ENCODE results near the gene WDR4.
"Not testable (repeated sequence)": the region's sequence is repeated elsewhere in the genome, so short reads cannot be mapped to it uniquely, and the experiment has no call there.

The WDR4 gene

DNA sequence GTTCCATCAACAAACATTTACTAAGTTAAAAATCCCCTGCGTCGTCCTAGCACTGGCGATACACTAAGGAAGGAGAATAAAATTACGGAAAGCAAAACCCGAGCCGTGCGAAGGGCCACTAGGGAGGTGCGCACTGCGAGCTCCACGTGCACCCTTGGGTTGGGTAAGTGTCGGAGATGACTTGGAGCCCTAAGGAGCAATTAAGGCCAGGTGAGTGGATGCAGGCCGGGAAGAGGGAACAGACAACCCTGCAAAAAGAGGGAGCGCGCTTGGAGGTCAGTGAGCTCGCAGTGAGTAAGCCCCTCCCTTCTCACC is 704 bp downstream of the WDR4 start:
- no peak for DNase-seq (ENCODE audit: low spot score)

DNA sequence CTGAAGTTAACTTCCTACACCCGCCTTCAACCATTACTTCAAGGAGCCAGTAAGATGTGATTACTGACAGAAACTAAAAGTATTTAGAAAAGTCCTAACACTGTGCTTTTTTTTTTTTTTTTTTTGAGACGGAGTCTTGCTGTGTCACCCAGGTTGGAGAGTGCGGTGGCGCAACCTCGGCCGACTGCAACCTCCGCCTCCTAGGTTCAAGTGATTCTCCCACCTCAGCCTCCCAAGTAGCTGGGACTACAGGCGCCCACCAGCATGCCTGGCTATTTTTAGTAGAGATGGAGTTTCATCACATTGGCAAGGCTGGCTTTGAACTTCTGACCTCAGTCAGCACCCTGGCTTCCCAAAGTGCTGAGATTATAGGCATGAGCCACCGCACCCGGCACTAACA is 3.5 kb downstream of the WDR4 start:
- not testable (repeated sequence) for DNase-seq (ENCODE audit: low spot score)

DNA sequence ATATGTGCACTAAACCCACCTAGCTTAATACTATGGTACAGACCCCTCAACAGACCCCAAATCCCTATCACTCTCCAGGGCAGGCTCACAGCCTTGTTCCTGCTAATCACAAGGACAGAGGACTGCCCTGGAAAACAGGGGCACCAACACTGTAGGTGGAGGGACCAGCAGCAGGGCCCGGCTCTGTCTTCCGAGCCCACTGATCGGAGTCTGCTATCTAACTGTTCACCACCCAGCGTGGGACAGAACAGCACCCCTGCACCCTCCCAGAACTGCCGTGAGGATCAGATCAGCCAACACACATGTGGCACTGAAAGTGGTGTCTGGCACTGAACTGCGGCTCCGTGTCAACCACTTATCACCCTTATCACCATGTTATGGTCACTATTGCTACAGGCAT is 6.2 kb downstream of the WDR4 start:
- no peak for DNase-seq (ENCODE audit: low spot score)

DNA sequence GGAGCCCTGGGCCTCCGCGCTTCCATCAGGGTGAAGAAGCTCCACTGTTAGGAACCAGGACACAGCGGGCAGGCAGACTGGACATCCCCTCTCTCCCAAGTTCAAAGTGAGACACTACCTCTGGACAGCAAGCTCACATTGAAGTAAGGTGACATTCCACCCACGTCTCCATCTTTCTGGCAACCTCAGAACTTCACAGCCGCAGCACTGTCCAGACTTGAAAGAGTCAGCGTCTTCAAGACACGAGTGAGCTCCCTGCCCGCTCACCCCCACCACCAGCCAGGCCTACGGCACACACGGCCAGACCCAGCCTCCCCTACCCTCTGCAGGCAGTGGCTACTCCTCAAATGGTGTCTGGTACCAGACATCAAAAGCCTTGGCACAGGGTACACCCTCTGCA is 11.1 kb downstream of the WDR4 start:
- no peak for DNase-seq (ENCODE audit: low spot score)

DNA sequence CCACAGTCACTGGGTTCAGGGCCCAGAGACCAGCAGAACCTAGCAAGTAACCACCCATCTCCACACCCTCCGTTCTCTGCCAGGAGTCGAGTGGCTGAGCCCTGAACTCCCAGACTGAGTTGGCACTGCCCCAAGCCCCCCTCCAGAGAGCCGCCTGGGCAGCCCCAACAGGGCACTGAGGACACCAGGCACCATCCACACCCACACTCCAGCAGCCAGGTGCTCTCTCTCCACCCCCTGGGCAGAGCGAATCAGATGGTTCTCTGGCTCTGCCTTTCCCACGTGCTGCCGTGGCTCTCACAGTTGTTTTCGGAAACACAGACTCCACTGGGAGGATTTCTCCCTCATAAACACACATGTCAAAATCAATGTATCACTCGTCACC is 13.6 kb downstream of the WDR4 start:
- DNase-seq (ENCODE audit: low spot score): no peak

DNA sequence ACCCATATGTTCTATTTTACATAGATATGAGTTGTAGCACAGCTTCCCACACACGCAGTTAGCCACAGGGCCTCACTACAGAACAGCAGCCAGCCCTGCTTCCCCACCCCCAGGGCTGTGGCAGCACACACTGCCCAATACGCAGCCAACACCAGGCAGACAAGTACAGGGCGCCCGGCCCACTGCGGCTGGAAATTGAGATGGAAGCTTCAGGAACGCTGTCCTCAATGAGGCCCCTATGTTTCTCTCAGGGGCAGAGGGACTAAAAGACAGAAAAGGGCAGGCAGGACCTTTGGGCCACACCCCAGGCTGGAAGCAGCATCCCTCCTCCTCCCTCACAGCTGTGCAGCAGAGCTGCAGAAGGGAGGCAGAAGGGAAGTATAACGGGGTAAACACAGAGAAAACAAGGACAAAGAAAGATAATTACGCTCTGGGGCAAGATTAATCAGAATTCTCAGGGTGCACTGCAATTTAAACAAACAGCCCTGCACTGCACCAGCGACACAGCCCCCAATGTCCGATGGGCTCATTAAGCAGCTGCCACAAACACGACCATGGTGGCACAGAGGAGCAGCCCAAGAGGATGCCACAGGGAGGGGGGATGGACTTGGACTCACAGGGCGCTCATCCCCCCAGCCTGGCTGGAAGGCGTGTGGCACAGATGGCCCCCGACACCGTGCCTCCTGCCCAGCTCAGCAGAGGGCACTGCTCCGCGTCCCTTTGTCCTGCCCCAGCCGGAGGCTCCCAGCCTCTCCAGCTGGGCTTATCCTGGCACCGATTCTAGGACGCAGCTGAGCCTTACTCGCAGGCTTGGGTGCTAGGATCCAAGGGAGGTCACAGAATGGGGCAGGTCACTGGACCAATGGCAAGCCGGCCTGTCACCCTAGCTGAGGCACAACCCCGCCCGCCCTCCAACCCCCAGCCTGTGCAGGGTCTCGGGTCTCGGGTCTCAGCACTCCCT is 14.2 kb downstream of the WDR4 start:
- DNase-seq (ENCODE audit: low spot score): no peak

DNA sequence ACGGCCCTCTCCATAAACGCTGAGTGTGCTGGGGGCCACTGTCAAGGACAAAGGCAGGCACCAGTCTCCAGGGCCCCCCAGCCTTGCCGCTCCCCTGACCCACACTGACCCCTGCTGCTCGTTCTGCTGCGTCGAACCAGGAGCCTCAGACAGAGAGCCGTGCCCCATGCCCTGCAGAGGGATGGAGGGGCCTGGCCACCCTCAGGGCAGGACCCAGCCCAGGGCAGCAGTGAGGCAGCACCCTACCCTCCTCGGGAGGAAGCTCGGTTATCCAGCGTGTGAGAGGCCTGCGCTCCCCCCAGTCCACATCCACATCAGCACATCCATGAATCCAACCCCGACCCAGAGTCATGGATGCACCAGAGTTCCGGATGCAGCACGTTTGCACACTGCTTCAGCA is 15.1 kb downstream of the WDR4 start:
- DNase-seq (ENCODE audit: low spot score): no peak

DNA sequence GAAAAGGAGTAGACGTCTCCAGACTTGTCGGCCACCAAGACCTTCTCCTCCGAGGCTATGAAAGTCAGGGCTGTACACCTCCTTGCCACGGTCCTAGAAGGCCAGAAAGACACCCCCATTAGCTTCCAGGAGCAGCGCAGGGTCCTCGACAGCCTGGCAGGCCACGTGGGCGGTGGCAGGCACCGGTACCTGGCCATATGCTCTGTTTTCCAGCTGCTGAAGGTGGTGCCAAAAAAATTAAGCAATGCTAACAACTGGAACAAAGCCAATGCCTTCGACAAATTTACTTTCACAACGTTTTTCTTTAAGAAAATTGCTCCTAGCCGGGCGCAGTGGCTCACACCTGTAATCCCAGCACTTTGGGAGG is 15.9 kb downstream of the WDR4 start:
- DNase-seq (ENCODE audit: low spot score): no peak

DNA sequence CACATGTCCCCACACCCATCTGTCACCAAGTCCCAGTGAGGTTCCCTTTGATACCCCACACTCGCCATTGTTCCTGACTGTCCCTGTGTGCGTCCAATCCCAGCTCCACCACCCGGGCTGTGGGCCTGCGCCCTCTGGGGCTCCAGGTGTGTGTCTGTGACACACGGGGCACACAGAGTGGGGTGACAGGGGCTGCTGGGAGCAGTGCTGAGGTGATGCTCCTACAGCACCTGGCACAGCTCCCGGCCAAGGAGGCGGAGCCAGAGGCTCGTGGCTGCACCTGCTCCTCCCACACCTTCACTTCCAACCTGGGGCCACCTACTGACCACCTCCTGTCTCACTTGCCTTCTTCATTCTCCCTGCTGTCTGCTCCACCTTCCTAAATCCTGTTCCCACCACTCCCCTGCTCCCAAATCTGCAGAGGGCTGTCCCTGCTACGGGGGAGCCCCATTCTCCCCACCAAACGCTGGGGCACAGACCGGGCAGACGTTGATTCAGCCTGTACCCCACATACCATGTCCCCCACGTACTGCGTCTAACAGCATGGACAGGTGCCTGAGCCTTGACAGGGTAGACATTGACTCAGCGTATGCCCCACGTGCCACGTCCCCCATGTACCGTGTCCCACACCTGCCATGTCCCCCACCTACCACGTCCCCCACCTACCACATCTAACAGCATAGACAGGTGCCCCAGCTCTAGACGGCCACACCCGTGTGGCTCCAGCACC is 16.4 kb downstream of the WDR4 start:
- DNase-seq (ENCODE audit: low spot score): no peak

DNA sequence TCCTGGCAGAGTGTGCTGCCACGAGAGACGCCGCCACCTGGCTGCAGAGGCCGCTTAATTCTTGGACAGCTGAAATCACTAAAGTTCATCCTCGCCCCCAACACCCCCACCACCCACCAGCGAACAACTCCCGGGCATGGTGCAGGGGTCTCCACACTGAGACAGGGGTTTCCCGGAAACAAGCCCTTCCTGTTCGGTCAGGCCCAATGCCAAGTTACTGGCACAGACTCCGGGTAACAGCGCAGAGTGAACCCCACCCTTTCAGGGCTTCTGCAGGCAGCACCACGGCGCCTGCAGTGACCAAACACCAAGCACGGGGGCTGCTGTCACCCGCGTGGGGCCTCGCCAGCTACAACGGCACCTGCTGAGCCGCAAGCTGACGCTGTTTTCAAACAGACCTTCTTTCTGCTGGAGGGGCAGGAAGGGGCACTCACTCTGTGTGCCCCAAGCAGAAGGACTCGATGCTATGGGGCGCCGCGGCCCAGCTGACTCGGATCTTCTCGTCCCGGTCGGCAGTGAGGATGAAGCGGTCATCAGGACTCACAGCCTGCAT is 17.4 kb downstream of the WDR4 start:
- DNase-seq (ENCODE audit: low spot score): no peak

DNA sequence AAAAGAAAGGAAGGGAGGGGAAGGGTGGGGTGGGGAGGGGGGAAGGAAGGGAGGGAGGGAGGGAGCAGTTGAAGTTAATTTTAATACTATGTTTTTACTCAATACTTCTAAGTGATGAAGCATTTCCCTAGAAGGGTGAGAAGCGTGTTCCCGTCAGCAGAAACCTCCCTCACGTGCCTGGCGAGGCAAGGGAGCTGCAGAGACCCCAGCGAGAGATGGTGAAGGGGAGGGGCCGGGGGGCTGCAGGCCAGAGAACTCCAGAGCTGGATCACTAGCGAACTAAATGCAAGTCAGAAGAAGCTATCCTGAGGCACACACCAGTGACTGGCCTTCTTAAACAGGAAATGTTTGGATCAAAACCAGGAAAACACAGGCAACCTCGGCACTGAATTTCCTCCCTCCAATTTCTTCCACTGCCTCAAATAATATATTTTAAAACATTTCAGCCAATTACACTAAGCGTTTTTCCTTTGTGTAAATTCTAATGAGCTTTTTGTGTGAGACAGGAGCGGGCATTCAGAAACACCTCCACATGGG is 18.0 kb downstream of the WDR4 start:
- DNase-seq (ENCODE audit: low spot score): no peak

DNA sequence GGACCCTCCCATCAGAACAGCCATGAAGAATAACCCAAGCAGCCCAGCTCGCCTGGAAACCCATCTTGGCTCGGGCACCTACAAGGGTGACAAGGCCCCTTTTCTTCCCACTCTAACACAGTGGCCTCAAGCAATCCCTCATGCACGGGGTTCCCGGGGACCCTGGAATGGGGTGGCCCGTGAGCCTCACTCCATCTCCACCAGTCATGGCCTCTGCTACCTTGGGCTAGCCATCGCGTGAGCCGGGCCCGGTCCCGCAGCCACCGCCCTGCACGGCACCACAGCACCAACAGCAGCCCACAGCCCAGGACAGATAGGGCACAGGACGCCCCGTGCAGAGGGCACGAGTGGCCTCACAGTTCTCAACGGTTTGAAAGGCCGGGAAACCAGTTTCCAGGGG is 19.0 kb downstream of the WDR4 start:
- DNase-seq (ENCODE audit: low spot score): no peak

DNA sequence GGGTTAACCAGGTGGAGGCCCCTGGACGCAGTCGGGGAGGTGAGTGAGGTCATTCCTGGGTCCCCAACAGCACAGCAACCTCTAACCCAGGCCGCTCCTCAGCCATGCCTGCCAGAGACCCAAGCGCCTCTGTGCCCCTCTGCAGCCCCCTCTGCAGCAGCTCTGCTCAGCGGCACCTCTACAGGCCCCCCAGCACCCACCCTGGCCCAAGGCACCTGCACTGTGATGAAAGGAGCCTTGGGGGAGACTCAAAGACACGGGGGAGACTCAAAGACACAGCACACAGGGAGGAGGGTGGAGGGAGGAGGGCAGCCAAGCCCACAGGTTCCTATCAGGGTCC is 19.5 kb downstream of the WDR4 start:
- DNase-seq (ENCODE audit: low spot score): no peak

DNA sequence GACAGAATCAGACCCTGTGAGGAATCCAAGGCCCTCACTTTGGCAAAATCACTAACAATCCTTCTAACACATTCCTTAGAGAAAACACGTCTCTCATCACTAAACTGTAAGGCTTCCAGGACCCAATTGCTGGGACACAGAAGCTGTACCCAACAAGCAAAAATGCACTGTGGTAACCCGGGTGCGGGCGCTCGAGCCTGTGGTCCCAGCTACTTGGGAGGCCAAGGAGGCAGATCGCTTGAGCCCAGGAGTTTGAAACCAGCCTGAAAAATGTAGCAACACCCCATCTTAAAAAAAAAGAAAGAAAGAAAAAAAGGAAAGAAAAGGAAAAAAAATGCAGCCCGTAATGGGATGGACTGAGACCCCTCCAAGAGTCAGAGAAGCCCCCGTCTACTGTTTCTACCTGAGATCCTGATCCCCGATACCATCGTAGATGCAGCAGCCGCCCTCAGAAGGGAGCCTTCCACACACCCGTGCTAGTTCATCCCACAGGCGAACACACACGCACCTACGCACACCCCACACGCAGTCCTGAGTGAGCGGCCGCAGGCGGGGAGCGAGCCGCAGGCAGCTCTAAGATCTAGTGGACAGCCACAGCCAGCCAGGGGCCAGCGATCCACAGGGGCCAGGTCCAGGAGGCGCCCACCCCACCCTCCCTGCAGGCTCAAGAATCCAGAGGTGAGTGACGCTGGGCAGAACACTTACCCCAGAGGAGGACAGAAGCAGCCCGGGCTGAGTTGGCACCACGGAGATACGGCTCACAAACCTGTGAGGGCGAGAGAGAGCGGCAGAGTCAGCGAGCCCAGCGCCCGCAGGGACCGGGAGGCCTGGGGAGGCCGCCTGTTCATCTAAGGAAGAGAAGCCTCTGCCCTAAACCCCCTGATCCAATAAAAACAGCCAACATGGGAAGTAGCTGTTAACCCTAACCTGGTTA is 20.1 kb downstream of the WDR4 start:
- DNase-seq (ENCODE audit: low spot score): no peak

DNA sequence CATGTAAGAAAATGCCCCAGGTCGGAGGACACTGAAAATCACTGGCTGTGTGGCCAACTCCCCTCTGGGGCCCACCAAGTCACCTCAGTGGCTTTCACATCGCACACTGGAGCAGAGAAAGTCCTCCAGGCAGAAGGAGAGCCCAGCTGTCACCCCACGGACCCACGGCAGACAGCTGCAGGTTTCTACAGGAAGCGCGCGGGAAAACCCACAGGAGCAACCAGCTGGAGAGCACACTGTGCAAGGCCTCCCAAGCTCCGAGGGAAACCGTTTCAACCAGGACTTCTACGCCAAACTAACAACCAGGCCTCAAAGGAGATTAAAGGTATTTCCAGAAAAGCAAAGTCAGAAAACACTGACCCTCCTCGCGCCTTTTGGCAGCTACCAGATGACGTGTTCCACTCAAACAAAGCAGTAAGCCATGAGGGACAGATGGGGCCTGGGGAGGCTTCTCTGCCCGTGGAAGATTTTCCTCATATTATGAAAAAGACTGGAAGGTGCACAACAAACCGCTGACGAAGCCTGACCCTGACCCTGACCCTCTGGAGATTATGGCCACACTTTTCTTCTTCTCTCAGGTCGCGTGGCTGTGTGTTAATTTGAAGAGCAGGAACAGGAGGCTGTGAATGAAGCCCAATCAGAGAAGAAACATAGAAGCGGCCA is 21.0 kb downstream of the WDR4 start:
- DNase-seq (ENCODE audit: low spot score): no peak

DNA sequence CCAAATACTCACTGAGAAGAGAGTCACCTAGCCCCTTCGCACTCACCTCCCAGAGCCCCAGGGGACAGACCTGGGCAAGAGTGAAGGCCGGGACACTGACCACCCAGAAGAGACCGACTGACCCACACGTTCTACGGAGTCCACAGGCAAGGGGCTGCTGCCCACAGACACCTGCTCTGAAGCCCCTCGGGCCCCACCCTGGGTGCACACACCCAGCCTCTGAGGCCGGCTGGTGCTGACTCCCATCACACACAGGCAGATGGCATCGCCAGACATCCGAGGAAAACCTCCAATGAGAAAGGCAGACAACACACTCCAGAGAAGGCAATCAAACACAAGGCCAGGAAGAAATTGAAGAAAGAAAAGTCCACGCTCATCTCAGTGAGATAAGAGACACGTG is 22.1 kb downstream of the WDR4 start:
- DNase-seq (ENCODE audit: low spot score): no peak

DNA sequence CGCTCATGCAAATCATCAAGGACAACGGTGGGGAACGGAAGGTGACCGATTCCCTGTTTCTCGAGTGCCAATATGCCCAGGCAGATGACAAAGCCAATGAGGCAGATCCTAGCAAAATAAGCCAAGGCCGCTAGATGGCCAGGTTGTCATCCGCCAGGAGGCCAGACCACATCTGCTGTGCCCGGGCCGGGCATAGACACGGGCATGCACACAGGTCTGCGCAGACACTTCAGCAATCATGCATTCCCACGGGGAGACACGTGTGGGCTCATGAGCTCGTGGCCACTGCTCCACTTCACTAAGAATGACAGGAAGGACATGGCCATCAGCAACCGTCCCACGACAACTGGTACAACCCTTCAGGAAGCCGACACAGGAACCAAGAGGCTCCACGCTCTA is 23.4 kb downstream of the WDR4 start:
- no peak for DNase-seq (ENCODE audit: low spot score)

DNA sequence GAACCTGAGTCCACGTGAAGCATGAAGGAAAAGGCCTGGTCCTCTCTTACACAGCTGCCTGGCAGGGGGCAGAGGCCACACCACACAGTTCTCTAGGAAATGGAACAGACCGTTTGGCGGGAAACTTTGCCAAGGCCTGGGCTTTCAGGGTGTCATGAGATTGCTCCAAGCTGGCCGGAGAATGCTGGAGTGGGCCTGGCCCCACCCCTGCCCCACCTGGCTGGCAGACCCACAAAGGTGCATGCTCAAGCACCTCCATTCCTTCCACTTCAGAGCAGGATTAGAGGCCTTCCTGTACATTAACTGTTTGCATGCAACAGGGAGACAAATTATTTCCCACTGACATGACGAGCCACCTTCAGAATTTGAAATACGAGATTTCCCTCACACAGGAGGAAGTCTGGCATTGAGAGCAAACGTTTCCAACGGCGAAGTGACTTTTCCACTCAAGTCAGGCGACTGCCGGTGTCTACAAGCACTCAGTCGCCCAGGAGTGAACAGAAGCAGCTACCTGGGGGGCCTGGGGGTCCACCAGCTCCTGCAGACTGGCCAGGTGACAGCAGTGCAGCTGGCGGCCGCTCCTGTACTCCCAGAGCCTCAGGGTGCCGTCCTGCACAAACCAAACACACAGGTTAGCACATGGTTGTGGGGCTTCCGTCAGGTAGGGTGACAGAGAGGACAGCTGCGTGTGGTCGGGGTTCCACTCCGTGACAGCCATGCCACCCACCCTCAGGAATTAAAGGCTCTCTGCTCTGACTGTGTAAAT is 24.0 kb downstream of the WDR4 start:
- no peak for DNase-seq (ENCODE audit: low spot score)

DNA sequence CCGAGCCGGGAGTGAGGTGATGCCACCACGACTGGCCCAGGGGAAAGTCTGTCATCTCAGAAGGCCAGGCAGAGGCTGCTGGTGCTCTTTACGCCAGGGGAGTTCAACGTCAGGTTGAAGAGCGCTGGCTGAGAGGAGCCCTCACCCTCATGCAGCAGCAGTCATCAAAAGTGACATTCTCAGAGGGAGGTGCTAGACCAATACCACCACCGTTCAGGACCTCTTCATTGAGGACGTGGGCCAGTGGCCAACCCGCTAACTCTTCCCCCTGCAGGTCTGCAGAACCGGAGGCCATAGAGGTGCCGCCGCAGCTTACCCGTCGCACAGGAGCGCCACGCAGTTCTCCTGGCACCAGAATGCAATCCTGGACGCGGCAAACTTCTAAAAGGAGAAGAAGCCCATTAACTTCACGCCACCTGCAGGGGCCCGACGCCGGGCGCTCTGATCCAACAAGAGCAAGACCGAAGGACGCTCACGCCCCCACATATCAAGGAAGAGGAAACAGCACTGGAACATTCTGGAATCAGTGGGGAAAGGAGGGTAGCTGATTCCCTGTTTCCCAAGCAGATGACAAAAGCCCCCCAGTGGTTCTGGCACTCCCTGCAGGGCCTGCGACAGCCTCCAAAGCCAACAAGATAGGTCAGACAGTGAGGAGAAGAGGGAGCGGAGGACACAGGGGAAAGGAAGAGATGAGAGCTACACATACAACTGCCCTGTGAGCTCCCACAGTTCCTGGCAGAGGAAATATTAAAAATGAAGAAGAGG is 24.9 kb downstream of the WDR4 start:
- DNase-seq (ENCODE audit: low spot score): no peak

DNA sequence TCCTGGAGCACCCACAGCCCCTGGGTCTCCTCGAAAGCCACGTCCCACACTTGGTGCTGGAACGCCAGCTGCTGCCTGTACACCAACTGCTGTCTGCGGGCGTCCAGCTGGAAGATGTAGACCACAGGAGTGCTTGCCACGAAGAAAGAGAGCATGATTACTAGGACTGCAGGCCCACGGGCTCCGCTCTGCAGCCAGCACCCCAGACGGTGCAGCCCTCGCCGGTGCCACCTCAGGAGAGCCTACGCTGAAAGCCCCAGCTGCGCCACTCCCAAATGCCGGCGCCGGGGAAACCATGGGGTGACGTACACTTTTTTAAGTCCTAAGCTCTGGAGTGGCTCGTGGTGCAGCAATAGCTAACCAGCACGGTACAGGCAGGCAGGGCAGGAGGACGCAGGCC is 25.7 kb downstream of the WDR4 start:
- DNase-seq (ENCODE audit: low spot score): no peak
